ENCODE data around the gene PTPN6.
"Not testable (repeated sequence)": the region's sequence is repeated elsewhere in the genome, so short reads cannot be mapped to it uniquely, and the experiment has no call there.

The PTPN6 gene

GRCh38 chr12:6950811-6951540 is at the start of gene PTPN6:
PTPN6 (plus strand) TSS chr12:6951356; CDS start chr12:6951513, 157 bp downstream.
- no peak for DNase-seq (ENCODE audit: low read depth in 2 of 2)

- no peak for DNase-seq (ENCODE audit: low read depth in 2 of 2)
These were observed 48.7 kb upstream of the PTPN6 start for GRCh38 chr12:6902448-6902847.

GRCh38 chr12:6903722-6904121 is 47.4 kb upstream of the PTPN6 start:
- no peak for DNase-seq (ENCODE audit: low read depth in 2 of 2)

GRCh38 chr12:6904280-6905276 is 46.6 kb upstream of the PTPN6 start, which contains the start of gene LRRC23:
LRRC23 (plus strand) TSS chr12:6904822; CDS start chr12:6905634, 812 bp downstream.
- DNase-seq (ENCODE audit: low read depth in 2 of 2) = peak; percentile 83 to 89

GRCh38 chr12:6905414-6906040 is 45.6 kb upstream of the PTPN6 start:
- no peak for DNase-seq (ENCODE audit: low read depth in 2 of 2)

GRCh38 chr12:6908141-6908540 is 43.0 kb upstream of the PTPN6 start:
- not testable (repeated sequence) for DNase-seq (ENCODE audit: low read depth in 2 of 2)

GRCh38 chr12:6909421-6910145 is 41.6 kb upstream of the PTPN6 start:
- no peak for DNase-seq (ENCODE audit: low read depth in 2 of 2)

- DNase-seq (ENCODE audit: low read depth in 2 of 2) = no peak
These were observed 38.8 kb upstream of the PTPN6 start for GRCh38 chr12:6912164-6912935.

GRCh38 chr12:6914246-6914946 is 36.8 kb upstream of the PTPN6 start, which contains the start of gene ENO2:
ENO2 (plus strand) TSS chr12:6914580; CDS start chr12:6915833, 1,253 bp downstream.
- DNase-seq (ENCODE audit: low read depth in 2 of 2) = no peak

GRCh38 chr12:6914947-6915788 is 36.0 kb upstream of the PTPN6 start:
- no peak for DNase-seq (ENCODE audit: low read depth in 2 of 2)

GRCh38 chr12:6915789-6916285 is 35.3 kb upstream of the PTPN6 start:
- no peak for DNase-seq (ENCODE audit: low read depth in 2 of 2)

- DNase-seq (ENCODE audit: low read depth in 2 of 2) = no peak
These were observed 34.5 kb upstream of the PTPN6 start for GRCh38 chr12:6916426-6917200.

GRCh38 chr12:6917491-6918231 is 33.5 kb upstream of the PTPN6 start:
- no peak for DNase-seq (ENCODE audit: low read depth in 2 of 2)

- no peak for DNase-seq (ENCODE audit: low read depth in 2 of 2)
These were observed 31.6 kb upstream of the PTPN6 start for GRCh38 chr12:6919588-6919987.

- no peak for DNase-seq (ENCODE audit: low read depth in 2 of 2)
These were observed 29.6 kb upstream of the PTPN6 start for GRCh38 chr12:6921539-6921938.

GRCh38 chr12:6921996-6922946 is 28.9 kb upstream of the PTPN6 start:
- DNase-seq (ENCODE audit: low read depth in 2 of 2) = no peak

Data from fibroblast of skin of left biceps (primary cell).